ENCODE data around the gene PLEKHH3.
A peak's percentile ranks its signal among the peaks of the same experiment; 100 is the strongest.
"Not testable (repeated sequence)": the region's sequence is repeated elsewhere in the genome, so short reads cannot be mapped to it uniquely, and the experiment has no call there.

PLEKHH3 gene

GRCh38 chr17:42623732-42624596, 52.8 kb downstream of the PLEKHH3 start:
- DNase-seq: peak; percentile 14

- no peak for DNase-seq
Observed at GRCh38 chr17:42623271-42623670, 53.5 kb downstream of the PLEKHH3 start.

GRCh38 chr17:42621987-42622386, 54.8 kb downstream of the PLEKHH3 start:
- DNase-seq: not testable (repeated sequence)

GRCh38 chr17:42618442-42619150, 58.2 kb downstream of the PLEKHH3 start:
- peak; percentile 37 for DNase-seq

- no peak for DNase-seq
Observed at GRCh38 chr17:42617956-42618431, 58.8 kb downstream of the PLEKHH3 start.

Measured in DMS 273 treated with DMSO at 0.1 percent for 48 hours (cell line).